Stimulated activated effector memory CD8-positive, alpha-beta T cell treated with anti-CD3 and anti-CD28 coated beads, Interleukin-12 subunit alpha, Interleukin-12 subunit beta, amount 100 ng/mL, for 72 hours (primary cell): ENCODE measurements around the gene TXNDC17.
"Not testable (repeated sequence)": the region's sequence is repeated elsewhere in the genome, so short reads cannot be mapped to it uniquely, and the experiment has no call there.

Source experiments
- ATAC-seq: fragments of 150-1000 bp; cut with Tn5 transposase; 2 replicates; pipeline ENCODE4 v1.10.0; 2021
- DNase-seq, 2 donors: peaks; one replicate each; pipeline ENCODE4 v3.0.0; 2021 to 2022; ENCODE audit warnings: low spot score in 2 of 2
- H3K27ac Mint-ChIP-seq: one replicate; pipeline ENCODE4 v1.8.0; 2022; ENCODE audit warnings: mild to moderate bottlenecking, mixed read lengths
- H3K36me3 Mint-ChIP-seq: one replicate; pipeline ENCODE4 v1.8.0; 2022; ENCODE audit warnings: mild to moderate bottlenecking, mixed read lengths
- H3K4me1 Mint-ChIP-seq: one replicate; pipeline ENCODE4 v1.8.0; 2022; ENCODE audit warnings: mixed read lengths
- H3K4me3 Mint-ChIP-seq: one replicate; pipeline ENCODE4 v1.8.0; 2022; ENCODE audit warnings: mild to moderate bottlenecking, mixed read lengths
- H3K9me3 Mint-ChIP-seq: one replicate; pipeline ENCODE4 v1.8.0; 2022; ENCODE audit warnings: mixed read lengths

Gene TXNDC17

GRCh38 chr17:6640536-6641246 is at the start of gene TXNDC17, which contains the start of gene KIAA0753:
Gene TXNDC17, plus strand, starts transcription at chr17:6641060. Its CDS starts 23 bp downstream, at chr17:6641083.
Gene KIAA0753, minus strand, starts transcription at chr17:6640711. Its CDS starts 5,608 bp downstream, at chr17:6635103.
- ATAC-seq, result peak; percentile 86
- Mint-ChIP-seq H3K4me3 (peak within 1 kb of the TSS; percentile 90), H3K4me1 (peaks cover 73% of the 10 kb centered on the region), H3K36me3 (peaks cover 65% of the 10 kb centered on the region), H3K9me3 (no peaks in the 10 kb centered on the region), H3K27ac (peak within 1 kb of the TSS; percentile 96)
- DNase-seq, result peak; percentile 93 to 98

GRCh38 chr17:6591599-6592158 is 49.2 kb upstream of the TXNDC17 start:
- no peak overlapping the region for H3K27ac Mint-ChIP-seq
- H3K9me3 Mint-ChIP-seq, result no peaks in the 10 kb centered on the region
- peaks cover 91% of the 10 kb centered on the region for H3K36me3 Mint-ChIP-seq
- DNase-seq (no peak), ATAC-seq (no peak)
- H3K4me1 Mint-ChIP-seq, result no peaks in the 10 kb centered on the region
- no peak overlapping the region for H3K4me3 Mint-ChIP-seq

- no peak for DNase-seq
- H3K27ac Mint-ChIP-seq, result no peak overlapping the region
These were observed 48.7 kb upstream of the TXNDC17 start for GRCh38 chr17:6592173-6592572.

GRCh38 chr17:6593371-6593770 is 47.5 kb upstream of the TXNDC17 start:
- peaks cover 94% of the 10 kb centered on the region for H3K36me3 Mint-ChIP-seq
- H3K9me3 Mint-ChIP-seq, DNase-seq, H3K4me1 Mint-ChIP-seq, H3K27ac Mint-ChIP-seq, ATAC-seq, H3K4me3 Mint-ChIP-seq: not testable (repeated sequence)

More at GRCh38 chr17:6592173-6592572, 48.7 kb upstream of the TXNDC17 start:
- Mint-ChIP-seq H3K4me3 (no peak overlapping the region), H3K36me3 (peaks cover 94% of the 10 kb centered on the region), H3K9me3 (no peaks in the 10 kb centered on the region), H3K4me1 (no peaks in the 10 kb centered on the region)
- no peak for ATAC-seq

- Mint-ChIP-seq H3K4me1 (no peaks in the 10 kb centered on the region), H3K27ac (no peak overlapping the region), H3K4me3 (no peak overlapping the region), H3K36me3 (peaks cover 86% of the 10 kb centered on the region), H3K9me3 (no peaks in the 10 kb centered on the region)
- ATAC-seq (no peak), DNase-seq (no peak)
These were observed 44.8 kb upstream of the TXNDC17 start for GRCh38 chr17:6596081-6596480.

GRCh38 chr17:6596511-6596910 is 44.3 kb upstream of the TXNDC17 start:
- no peaks in the 10 kb centered on the region for H3K4me1 Mint-ChIP-seq
- no peak for ATAC-seq
- H3K4me3 Mint-ChIP-seq, result no peak overlapping the region
- H3K27ac Mint-ChIP-seq, result no peak overlapping the region
- no peaks in the 10 kb centered on the region for H3K9me3 Mint-ChIP-seq
- no peak for DNase-seq
- H3K36me3 Mint-ChIP-seq, result peaks cover 83% of the 10 kb centered on the region

- ATAC-seq, result no peak
- Mint-ChIP-seq H3K27ac (no peak overlapping the region), H3K4me1 (no peaks in the 10 kb centered on the region), H3K9me3 (no peaks in the 10 kb centered on the region), H3K36me3 (peaks cover 86% of the 10 kb centered on the region), H3K4me3 (no peak overlapping the region)
- DNase-seq, result no peak
These were observed 43.9 kb upstream of the TXNDC17 start for GRCh38 chr17:6596941-6597340.

- no peaks in the 10 kb centered on the region for H3K9me3 Mint-ChIP-seq
- ATAC-seq, result no peak
- DNase-seq, result no peak
- no peak overlapping the region for H3K4me3 Mint-ChIP-seq
- no peak overlapping the region for H3K27ac Mint-ChIP-seq
- H3K36me3 Mint-ChIP-seq, result peaks cover 86% of the 10 kb centered on the region
- H3K4me1 Mint-ChIP-seq, result no peaks in the 10 kb centered on the region
These were observed 43.1 kb upstream of the TXNDC17 start for GRCh38 chr17:6597727-6598126.

GRCh38 chr17:6599364-6599763 is 41.5 kb upstream of the TXNDC17 start:
- Mint-ChIP-seq H3K4me3 (no peak overlapping the region), H3K27ac (no peak overlapping the region), H3K4me1 (no peaks in the 10 kb centered on the region), H3K36me3 (peaks cover 86% of the 10 kb centered on the region), H3K9me3 (no peaks in the 10 kb centered on the region)
- no peak for ATAC-seq
- no peak for DNase-seq

- H3K36me3 Mint-ChIP-seq, result peaks cover 85% of the 10 kb centered on the region
- H3K4me3 Mint-ChIP-seq, result no peak overlapping the region
- H3K27ac Mint-ChIP-seq, result peak overlapping the region; percentile 29
- no peak for ATAC-seq
- H3K9me3 Mint-ChIP-seq, result no peaks in the 10 kb centered on the region
- no peak for DNase-seq
- no peaks in the 10 kb centered on the region for H3K4me1 Mint-ChIP-seq
These were observed 38.7 kb upstream of the TXNDC17 start for GRCh38 chr17:6602141-6602540.

GRCh38 chr17:6603744-6604325 is 37.0 kb upstream of the TXNDC17 start:
- DNase-seq (no peak), ATAC-seq (no peak)
- no peaks in the 10 kb centered on the region for H3K4me1 Mint-ChIP-seq
- H3K27ac Mint-ChIP-seq, result no peak overlapping the region
- peaks cover 85% of the 10 kb centered on the region for H3K36me3 Mint-ChIP-seq
- no peaks in the 10 kb centered on the region for H3K9me3 Mint-ChIP-seq
- H3K4me3 Mint-ChIP-seq, result no peak overlapping the region

- DNase-seq (no peak), ATAC-seq (no peak)
- peaks cover 86% of the 10 kb centered on the region for H3K36me3 Mint-ChIP-seq
- H3K4me1 Mint-ChIP-seq, result no peaks in the 10 kb centered on the region
- H3K4me3 Mint-ChIP-seq, result no peak overlapping the region
- no peak overlapping the region for H3K27ac Mint-ChIP-seq
- H3K9me3 Mint-ChIP-seq, result no peaks in the 10 kb centered on the region
These were observed 35.7 kb upstream of the TXNDC17 start for GRCh38 chr17:6605142-6605541.

- Mint-ChIP-seq H3K9me3 (no peaks in the 10 kb centered on the region), H3K36me3 (peaks cover 89% of the 10 kb centered on the region), H3K27ac (no peak overlapping the region), H3K4me3 (no peak overlapping the region), H3K4me1 (no peaks in the 10 kb centered on the region)
- no peak for DNase-seq
- no peak for ATAC-seq
These were observed 32.5 kb upstream of the TXNDC17 start for GRCh38 chr17:6608321-6608720.

GRCh38 chr17:6610011-6610410 is 30.8 kb upstream of the TXNDC17 start:
- Mint-ChIP-seq H3K36me3 (peaks cover 87% of the 10 kb centered on the region), H3K4me1 (no peaks in the 10 kb centered on the region), H3K4me3 (no peak overlapping the region), H3K27ac (no peak overlapping the region), H3K9me3 (no peaks in the 10 kb centered on the region)
- DNase-seq, result no peak
- no peak for ATAC-seq

- no peaks in the 10 kb centered on the region for H3K9me3 Mint-ChIP-seq
- no peak for ATAC-seq
- no peak overlapping the region for H3K27ac Mint-ChIP-seq
- H3K4me3 Mint-ChIP-seq, result no peak overlapping the region
- H3K4me1 Mint-ChIP-seq, result no peaks in the 10 kb centered on the region
- peaks cover 87% of the 10 kb centered on the region for H3K36me3 Mint-ChIP-seq
- no peak for DNase-seq
These were observed 29.6 kb upstream of the TXNDC17 start for GRCh38 chr17:6611231-6611630.

GRCh38 chr17:6623941-6624340 is 16.9 kb upstream of the TXNDC17 start:
- Mint-ChIP-seq H3K36me3 (peaks cover 90% of the 10 kb centered on the region), H3K4me3 (no peak overlapping the region), H3K9me3 (no peaks in the 10 kb centered on the region), H3K27ac (no peak overlapping the region), H3K4me1 (no peaks in the 10 kb centered on the region)
- ATAC-seq (no peak), DNase-seq (no peak)
